Keratinocyte (primary cell): ENCODE measurements around the gene PAAF1. TPM values are rescaled to one million over a fixed set of nuclear protein-coding genes. Genes with fewer than 3 reads are reported as not detected.

Experiments used
- DNase-seq: peaks from one replicate; pipeline ENCODE4 v3.0.0-alpha.2; 2011; ENCODE audit warnings: low read depth, missing footprints, low spot score
- FAIRE-seq: peaks from 2 replicates; lab custom pipeline; 2011; peaks lifted over from hg19 to GRCh38; lab: Jason Lieb, UNC
- H2AFZ ChIP-seq: 2 replicates; pipeline ENCODE4 v1.6.0; 2012; ENCODE audit warnings: low read length, control low read depth, inconsistent platforms; ENCODE audit not compliant: control insufficient read depth
- H3K27ac ChIP-seq: 2 replicates; pipeline ENCODE4 v1.5.1; 2011; ENCODE audit warnings: low read length; ENCODE audit not compliant: control insufficient read depth, insufficient read depth
- H3K27me3 ChIP-seq: 3 replicates; pipeline ENCODE4 v1.6.0; 2011; ENCODE audit warnings: low read length; ENCODE audit not compliant: control insufficient read depth, insufficient read depth; ENCODE audit errors: extremely low read depth
- H3K36me3 ChIP-seq, 2 experiments: 2 replicates in 1 of 2; 3 replicates in 1 of 2; pipeline ENCODE4 v1.5.1; 2011; ENCODE audit warnings: low read length in 2 of 2, mild to moderate bottlenecking in 1 of 2; ENCODE audit not compliant: control insufficient read depth in 2 of 2, insufficient read depth in 2 of 2; ENCODE audit errors: extremely low read depth in 1 of 2
- H3K4me1 ChIP-seq: 3 replicates; pipeline ENCODE4 v1.5.1; 2011; ENCODE audit warnings: low read length; ENCODE audit not compliant: control insufficient read depth, insufficient read depth; ENCODE audit errors: extremely low read depth
- H3K4me2 ChIP-seq: 3 replicates; pipeline ENCODE4 v1.6.0; 2011; ENCODE audit warnings: low read depth, low read length; ENCODE audit not compliant: control insufficient read depth, insufficient read depth; ENCODE audit errors: extremely low read depth
- H3K4me3 ChIP-seq, 3 experiments: fragments of 200-600 bp in 1 of 3; sonication (generic) in 1 of 3; 2 replicates in 2 of 3; 3 replicates in 1 of 3; pipeline ENCODE4 v1.5.1; 2011 to 2016; ENCODE audit warnings: low read length in 3 of 3, mild to moderate bottlenecking in 3 of 3, control low read depth in 2 of 3, inconsistent platforms in 1 of 3, low read depth in 1 of 3, mixed read lengths in 1 of 3, mixed run types in 1 of 3, moderate library complexity in 1 of 3; ENCODE audit not compliant: control insufficient read depth in 2 of 3, insufficient read depth in 2 of 3; ENCODE audit errors: extremely low read depth in 1 of 3
- H3K79me2 ChIP-seq: 2 replicates; pipeline ENCODE4 v1.6.0; 2012; ENCODE audit warnings: low read length; ENCODE audit not compliant: control insufficient read depth, insufficient read depth
- H3K9ac ChIP-seq: 3 replicates; pipeline ENCODE4 v1.6.0; 2011; ENCODE audit warnings: low read length; ENCODE audit not compliant: control insufficient read depth, insufficient read depth; ENCODE audit errors: extremely low read depth
- H3K9me1 ChIP-seq: 3 replicates; pipeline ENCODE4 v1.6.0; 2011; ENCODE audit warnings: low read length; ENCODE audit not compliant: control insufficient read depth, insufficient read depth; ENCODE audit errors: extremely low read depth
- H3K9me3 ChIP-seq: 2 replicates; pipeline ENCODE4 v1.5.1; 2012; ENCODE audit warnings: low read depth, low read length; ENCODE audit not compliant: control insufficient read depth
- H4K20me1 ChIP-seq: 3 replicates; pipeline ENCODE4 v1.6.0; 2011; ENCODE audit warnings: low read length; ENCODE audit not compliant: control insufficient read depth, insufficient read depth; ENCODE audit errors: extremely low read depth
- CTCF ChIP-seq, 3 experiments: IDR thresholded peaks in 1 of 3; conservative IDR thresholded peaks in 1 of 3; optimal IDR thresholded peaks in 1 of 3; 2 replicates in 2 of 3; 3 replicates in 1 of 3; pipeline versions ENCODE3 to v1.5.1; 2011; ENCODE audit warnings: low read length in 3 of 3, mild to moderate bottlenecking in 3 of 3, moderate library complexity in 2 of 3, control low read depth in 1 of 3, inconsistent platforms in 1 of 3; ENCODE audit not compliant: insufficient read depth in 2 of 3; ENCODE audit errors: extremely low read depth in 1 of 3
- EZH2 ChIP-seq: IDR thresholded peaks from one replicate; pipeline ENCODE4 v1.6.1; 2012; ENCODE audit warnings: inconsistent platforms, mild to moderate bottlenecking, low read length, moderate library complexity
- dilution Hi-C: fragments of 300-500 bp; cut with MboI; formaldehyde crosslinking; loops from one replicate; pipeline ENCODE4 v1.7.0; 2020; ENCODE audit warnings: low sequenced_read_pairs; ENCODE audit not compliant: extremely low pct_ligation_motif_present
- polyA plus RNA-seq, 5 experiments: library from polyadenylated mRNA; depleted of rRNA in 3 of 5; stranded (reverse) in 3 of 5; stranded (forward) in 1 of 5; unstranded in 1 of 5; fragments of >200 nt; gene quantifications; 1 replicate in 1 of 5; 2 replicates in 3 of 5; 3 replicates in 1 of 5; pipeline versions ENCODE4 v1.2.1 to v1.2.3, GENCODE V29; 2011 to 2012; ENCODE audit warnings: missing spikeins in 2 of 5, low read depth in 1 of 5, low replicate concordance in 1 of 5

Gene PAAF1
- polyA plus RNA-seq, 1 donor (not counting 4 experiments of a cell fraction or from before 2014, with no cell fraction given) = 19.1 TPM

DNA sequence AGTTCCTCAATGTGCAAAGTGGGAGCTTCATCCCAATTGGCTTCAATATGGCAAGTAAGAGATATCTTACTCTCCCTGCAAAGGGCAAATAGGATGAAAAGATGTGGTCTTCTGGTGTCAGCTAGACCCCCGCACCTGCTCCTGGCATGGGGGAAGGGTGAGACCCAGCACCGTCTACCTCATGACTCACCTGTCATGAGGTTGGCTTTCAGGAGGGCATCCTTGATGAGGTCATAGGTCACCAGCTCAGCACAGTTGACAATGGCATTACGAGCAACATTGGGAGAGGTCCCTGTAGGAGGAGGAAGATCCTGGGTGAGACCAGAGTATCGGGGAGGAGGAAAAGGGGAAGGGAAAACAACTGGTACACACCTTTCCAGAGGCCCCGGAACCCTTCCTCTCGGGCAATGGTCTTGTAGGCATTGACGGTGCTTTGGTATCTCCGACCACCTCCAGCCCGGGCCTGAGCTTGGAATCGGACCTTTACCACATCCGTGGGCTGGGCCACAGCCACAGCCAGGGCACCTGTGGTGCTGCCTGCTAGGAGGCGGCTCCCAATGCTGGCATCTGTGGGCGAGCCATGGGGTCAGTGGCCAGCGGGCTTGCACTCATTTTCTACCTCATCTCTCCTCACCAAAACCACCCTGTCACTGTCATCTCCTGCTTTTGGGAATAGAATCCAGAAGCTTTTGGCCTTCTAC, 99.8 kb downstream of the PAAF1 start:
- Histone ChIP-seq H3K9me3 (no peaks in the 10 kb centered on the region), H3K9ac (no peak overlapping the region), H4K20me1 (no peaks in the 10 kb centered on the region), H3K9me1 (no peaks in the 10 kb centered on the region), H3K4me3 (no peak overlapping the region), H3K79me2 (no peaks in the 10 kb centered on the region), H3K4me2 (no peak overlapping the region), H3K27ac (no peak overlapping the region), H3K36me3 (no peaks in the 10 kb centered on the region), H3K4me1 (peaks cover 14% of the 10 kb centered on the region), H2AFZ (no peak overlapping the region), H3K27me3 (no peaks in the 10 kb centered on the region)
- dilution Hi-C loops = no loop called here
- no peak for TF ChIP-seq EZH2
- no peak for TF ChIP-seq CTCF (optimal IDR thresholded peaks at IDR 0.05 in 1 of 3, IDR thresholded peaks at IDR 0.05 in 1 of 3, conservative IDR thresholded peaks at IDR 0.05 in 1 of 3; ENCODE audit: extremely low read depth in 1 of 3, insufficient read depth in 2 of 3, low read length in 3 of 3)
- FAIRE-seq (no peak), DNase-seq (no peak)

DNA sequence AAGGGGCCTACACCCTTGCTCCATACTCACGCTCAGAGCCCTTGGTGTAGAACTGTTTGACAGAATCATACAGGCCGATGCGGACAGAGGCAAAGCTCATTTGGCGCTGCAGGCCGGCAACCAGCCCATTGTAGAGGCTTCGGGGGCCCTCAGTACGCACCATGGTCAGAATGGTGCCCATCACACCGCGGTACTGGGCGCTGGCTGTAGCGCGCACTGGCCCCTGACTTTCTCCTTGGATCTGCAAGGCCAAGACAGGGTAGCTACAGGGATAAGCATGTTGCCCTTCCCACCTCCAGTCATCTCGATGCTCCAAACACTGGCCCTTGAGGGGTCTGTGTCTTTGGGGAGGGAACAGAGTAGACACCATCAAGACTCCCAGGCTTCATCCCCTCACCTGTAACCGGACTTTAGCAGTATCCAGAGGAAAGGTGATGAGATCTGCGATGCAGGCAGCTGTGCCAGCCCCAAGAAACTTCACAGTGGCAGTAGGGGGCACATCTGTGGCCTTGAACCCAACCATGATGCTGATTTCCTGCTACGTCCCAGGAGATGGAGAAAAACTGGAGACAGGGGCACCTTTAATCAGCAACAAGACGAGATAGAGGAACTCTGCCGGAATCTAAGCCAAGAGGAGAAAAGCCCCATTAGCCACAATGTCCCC, 101.2 kb downstream of the PAAF1 start:
- dilution Hi-C loops = no loop called here
- Histone ChIP-seq H3K79me2 (no peaks in the 10 kb centered on the region), H3K36me3 (no peaks in the 10 kb centered on the region), H3K4me2 (no peak overlapping the region), H2AFZ (no peak overlapping the region), H4K20me1 (no peaks in the 10 kb centered on the region), H3K9me1 (no peaks in the 10 kb centered on the region), H3K4me1 (peaks cover 14% of the 10 kb centered on the region), H3K9ac (no peak overlapping the region), H3K4me3 (no peak overlapping the region), H3K27me3 (peaks cover 3% of the 10 kb centered on the region), H3K9me3 (no peaks in the 10 kb centered on the region), H3K27ac (no peak overlapping the region)
- DNase-seq (no peak), FAIRE-seq (no peak)
- TF ChIP-seq CTCF (optimal IDR thresholded peaks at IDR 0.05 in 1 of 3, IDR thresholded peaks at IDR 0.05 in 1 of 3, conservative IDR thresholded peaks at IDR 0.05 in 1 of 3; ENCODE audit: extremely low read depth in 1 of 3, insufficient read depth in 2 of 3, low read length in 3 of 3) (no peak), EZH2 (no peak)
